Measurements from ENCODE around the gene LRP1B.

Gene LRP1B

DNA sequence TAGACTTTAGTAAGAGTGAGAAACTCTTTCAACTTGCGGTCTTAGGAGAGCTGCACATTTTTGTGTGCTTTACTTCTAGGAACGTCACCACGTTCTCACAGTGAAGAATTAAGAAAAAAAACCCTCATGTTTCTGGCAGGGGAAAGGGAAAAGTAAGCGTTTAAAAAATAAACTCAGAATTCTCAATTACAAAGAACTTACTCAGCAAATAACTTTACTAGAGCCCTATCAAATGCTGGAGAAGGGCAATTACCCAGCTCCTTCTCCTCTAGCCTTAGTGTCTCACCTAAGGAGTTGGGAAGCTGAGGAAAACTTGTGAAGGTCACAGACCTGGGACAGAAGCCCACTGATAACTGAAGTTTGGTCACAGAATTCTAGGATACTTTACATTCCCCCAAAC is 1500.3 kb downstream of the LRP1B start:
- no peak for DNase-seq

DNA sequence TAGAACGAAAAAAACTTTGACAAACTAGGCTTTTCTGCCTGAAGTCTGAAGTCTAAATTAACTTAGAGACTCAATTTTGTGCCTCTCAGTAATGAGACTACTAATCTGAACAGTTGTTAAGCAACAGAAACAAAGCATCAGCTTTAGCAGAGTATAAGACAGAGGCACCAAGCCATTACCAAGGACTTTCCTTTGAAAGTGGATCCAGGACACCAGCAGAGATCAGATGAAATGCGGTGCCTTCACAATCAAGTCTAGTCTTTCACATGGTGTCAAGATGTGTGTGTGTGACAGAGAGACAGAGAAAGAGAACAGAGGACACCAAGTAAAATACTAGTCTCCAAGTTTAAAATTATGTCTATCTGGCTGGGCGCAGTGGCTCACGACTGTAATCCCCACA is 1502.9 kb downstream of the LRP1B start:
- no peak for DNase-seq

GRCh38 chr2:140627136-140627535 is 1503.7 kb downstream of the LRP1B start:
- DNase-seq, result no peak

GRCh38 chr2:140624200-140624599 is 1506.6 kb downstream of the LRP1B start:
- no peak for DNase-seq

DNA sequence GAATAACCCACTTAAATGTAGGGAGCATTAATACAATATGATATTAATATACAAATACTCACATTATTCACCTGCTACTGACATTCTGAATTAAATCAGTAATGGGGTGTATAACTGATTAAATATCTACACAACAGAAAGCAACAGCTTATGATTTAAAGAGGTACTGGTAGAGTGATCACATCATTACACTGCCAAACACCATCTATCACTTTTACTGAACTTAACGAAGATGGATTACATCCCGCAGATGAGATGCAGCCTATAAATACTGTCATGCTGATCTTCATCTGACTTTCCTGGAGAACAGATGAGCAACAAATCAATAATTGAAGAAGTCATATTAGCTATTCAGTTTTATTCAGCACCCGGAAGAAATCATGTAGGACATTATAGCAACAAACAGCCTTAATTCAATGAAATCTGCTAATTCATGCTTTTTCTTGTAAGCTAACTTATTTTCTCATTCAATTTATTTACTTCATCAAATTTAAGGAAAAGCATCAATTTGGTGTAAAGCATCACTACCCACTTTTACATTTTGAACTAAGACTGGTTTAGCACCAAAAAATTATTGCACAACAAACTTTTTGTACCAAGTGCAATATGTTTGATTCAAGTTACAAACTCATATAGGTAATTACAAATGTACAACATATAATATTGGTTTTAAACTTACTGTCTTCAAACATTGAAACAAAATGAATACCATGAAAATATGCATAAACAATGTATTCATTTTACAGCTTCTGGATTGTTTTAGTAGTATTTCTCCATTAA is 1509.0 kb downstream of the LRP1B start:
- DNase-seq, result no peak

- DNase-seq, result no peak
Measured at GRCh38 chr2:140604788-140605187, 1526.0 kb downstream of the LRP1B start.

- DNase-seq, result no peak
Measured at GRCh38 chr2:140604096-140604495, 1526.7 kb downstream of the LRP1B start.

GRCh38 chr2:140603416-140603815 is 1527.4 kb downstream of the LRP1B start:
- DNase-seq, result no peak

- DNase-seq, result no peak
Measured at GRCh38 chr2:140601801-140602200, 1529.0 kb downstream of the LRP1B start.

GRCh38 chr2:140601342-140601741 is 1529.5 kb downstream of the LRP1B start:
- DNase-seq, result no peak

DNA sequence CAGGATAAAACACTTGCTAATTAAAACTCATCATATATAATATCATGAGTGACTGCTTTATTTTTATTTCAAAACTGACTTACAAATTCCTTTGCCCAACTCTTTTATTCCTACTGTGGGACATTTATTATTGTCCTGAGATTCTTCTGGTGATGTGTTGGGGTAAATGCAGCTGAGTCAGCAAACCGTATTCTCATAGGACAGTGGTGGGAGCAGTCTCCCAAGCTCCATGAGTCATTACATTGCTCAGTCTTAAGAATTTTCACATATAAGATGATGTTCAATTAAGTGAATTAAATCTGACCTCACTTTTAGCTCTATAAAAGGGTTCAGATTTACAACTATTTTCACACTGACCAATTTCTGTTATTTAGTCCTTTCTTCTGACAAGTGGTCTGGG is 1530.7 kb downstream of the LRP1B start:
- DNase-seq, result no peak

DNA sequence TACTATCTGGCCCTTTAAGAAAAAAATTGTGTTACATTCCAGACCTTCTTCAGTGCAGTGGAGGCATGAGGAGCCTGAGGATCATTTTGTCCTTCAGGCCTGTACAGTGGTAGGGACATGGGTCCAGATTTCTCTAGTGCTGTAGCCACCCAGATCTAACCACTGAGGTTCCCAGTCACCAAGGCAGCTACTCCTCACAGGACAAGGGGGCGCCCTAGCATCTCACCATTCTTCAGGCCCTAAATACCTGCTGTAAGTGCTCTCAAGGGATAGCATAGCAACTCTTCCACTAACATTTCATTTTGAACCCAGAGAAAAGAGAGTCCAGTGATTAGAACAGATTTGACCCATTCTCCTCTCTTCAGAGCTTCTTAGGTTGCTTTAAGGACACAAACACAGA is 1533.0 kb downstream of the LRP1B start:
- no peak for DNase-seq

DNA sequence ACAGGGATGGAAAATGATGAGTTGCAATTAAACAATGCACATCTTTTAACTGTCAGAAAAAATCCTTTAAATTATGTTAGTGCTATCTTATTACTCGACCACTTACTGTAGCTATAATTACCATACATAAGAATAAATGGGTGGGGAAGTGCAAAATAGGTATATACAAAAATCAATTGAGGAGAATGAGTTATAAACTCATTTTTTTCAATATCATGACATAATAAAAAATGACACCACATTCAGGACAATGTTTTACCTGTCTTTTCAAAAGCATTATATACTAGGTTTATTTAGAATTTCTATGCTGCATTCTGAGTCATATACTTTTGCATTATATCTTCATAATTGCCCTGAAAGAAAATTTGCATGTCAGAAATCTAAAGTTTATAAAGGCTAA is 1533.6 kb downstream of the LRP1B start:
- no peak for DNase-seq

- DNase-seq, result no peak
Measured at GRCh38 chr2:140596447-140596846, 1534.4 kb downstream of the LRP1B start.

- DNase-seq, result no peak
Measured at GRCh38 chr2:140595107-140595506, 1535.7 kb downstream of the LRP1B start.

DNA sequence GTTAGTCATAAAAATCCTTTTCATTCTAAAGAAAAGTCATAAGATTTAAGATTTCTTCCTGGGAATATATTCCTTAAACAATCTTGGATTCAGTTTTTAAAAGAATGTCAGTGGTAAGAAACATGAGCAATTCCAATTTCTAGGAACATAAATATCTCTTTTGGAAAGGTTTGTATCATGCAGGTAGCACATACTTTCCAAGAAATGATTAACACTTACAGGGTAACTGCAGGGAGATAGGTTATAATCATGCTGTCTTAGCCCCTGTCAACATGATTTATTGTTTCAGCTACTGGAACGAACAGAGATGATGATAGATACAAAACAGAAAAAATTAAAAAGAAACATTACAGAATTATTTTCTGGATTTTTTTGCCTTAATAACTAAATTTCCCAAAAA is 1537.7 kb downstream of the LRP1B start:
- DNase-seq, result no peak

DNA sequence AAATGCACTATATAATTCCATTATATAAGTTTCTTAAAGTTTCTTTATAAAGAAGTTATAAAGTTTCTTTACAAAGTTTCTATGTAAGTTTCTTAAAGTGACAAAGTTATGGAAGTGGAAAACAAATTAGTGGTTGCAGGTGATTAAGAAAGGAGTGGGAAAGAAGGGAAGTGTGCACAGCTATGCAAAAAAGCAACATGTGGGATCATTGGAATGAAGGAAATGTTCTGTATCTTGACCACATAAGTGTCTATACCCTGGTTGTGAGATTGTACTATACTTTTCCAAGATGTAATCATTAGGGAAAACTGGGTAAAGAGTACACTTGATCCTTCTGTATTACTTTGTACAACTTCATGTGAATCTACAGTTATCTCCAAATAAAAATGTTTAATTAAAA is 1541.1 kb downstream of the LRP1B start:
- no peak for DNase-seq

GRCh38 chr2:140589273-140589672 is 1541.5 kb downstream of the LRP1B start:
- DNase-seq, result no peak

GRCh38 chr2:140586379-140586778 is 1544.4 kb downstream of the LRP1B start:
- DNase-seq, result peak; percentile 1

DNA sequence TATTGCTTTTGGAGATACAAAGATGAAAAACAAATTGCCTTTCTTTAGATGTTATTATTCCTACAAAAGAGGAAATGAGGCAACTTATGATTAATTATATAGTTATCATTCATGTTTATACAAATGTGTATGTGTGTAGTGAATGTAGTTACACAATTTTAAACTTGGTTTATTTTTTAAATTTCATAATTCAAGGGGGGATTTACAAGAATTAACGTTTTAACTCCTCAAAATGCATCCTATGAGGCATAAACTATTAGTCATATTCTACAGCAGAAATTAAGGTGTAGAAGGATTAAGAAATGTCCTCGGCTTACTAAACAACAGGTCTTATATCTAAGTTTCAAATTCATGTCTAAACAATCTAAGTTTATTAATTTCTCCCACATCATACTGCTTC is 1545.8 kb downstream of the LRP1B start:
- no peak for DNase-seq

- no peak for DNase-seq
Measured at GRCh38 chr2:140584471-140584870, 1546.3 kb downstream of the LRP1B start.

GRCh38 chr2:140580532-140581151 is 1550.2 kb downstream of the LRP1B start:
- no peak for DNase-seq

- no peak for DNase-seq
Measured at GRCh38 chr2:140577453-140577852, 1553.4 kb downstream of the LRP1B start.

DNA sequence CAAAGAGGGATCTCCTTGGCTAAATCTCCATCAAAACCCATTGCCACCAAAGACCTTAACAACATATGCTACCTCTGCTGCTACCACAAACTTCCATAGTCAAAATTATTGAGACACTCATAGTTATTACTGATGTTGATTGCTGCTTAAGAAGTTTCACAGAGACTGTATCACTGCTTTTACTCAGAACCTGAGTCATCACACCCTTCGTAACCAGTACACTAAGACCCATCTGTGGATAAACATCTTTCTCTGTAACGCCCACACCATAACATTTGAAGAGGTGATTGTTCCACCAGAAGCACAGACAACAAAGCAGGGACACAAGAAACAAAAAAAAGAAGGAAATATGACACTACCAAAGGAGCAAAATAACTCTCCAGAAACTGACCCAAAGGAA is 1563.1 kb downstream of the LRP1B start:
- DNase-seq, result no peak

DNA sequence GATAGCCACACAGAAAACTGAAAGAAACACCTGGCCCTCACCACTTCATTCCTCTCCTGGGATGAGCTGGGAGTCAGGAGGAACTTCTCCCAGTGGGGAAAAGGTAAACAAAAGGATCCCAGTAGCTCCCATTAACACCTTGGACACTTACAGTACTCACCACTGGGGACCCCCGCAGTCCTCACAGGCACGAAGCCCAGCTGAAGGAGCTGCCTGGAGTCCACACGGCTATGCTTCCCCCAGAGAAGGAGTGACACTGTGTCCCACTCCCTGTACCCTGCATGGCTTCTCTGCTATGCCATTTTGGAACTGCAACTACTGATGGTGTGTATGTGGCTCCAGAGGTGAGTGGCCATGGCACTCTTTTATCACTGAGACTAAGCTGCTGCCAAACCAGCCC is 1565.1 kb downstream of the LRP1B start:
- DNase-seq, result no peak

Measured in GDM1 (cell line).